TTC549 (cell line): Measurements from ENCODE around the gene CYTH1.

Experiments
- FAIRE-seq: peaks from 2 replicates; lab custom pipeline; 2012; peaks lifted over from hg19 to GRCh38; lab: Jason Lieb, UNC

Gene CYTH1

GRCh38 chr17:78734793-78735641 is 47.1 kb downstream of the CYTH1 start:
- FAIRE-seq, result no peak

- no peak for FAIRE-seq
These were observed 49.7 kb downstream of the CYTH1 start for GRCh38 chr17:78732354-78732753.

DNA sequence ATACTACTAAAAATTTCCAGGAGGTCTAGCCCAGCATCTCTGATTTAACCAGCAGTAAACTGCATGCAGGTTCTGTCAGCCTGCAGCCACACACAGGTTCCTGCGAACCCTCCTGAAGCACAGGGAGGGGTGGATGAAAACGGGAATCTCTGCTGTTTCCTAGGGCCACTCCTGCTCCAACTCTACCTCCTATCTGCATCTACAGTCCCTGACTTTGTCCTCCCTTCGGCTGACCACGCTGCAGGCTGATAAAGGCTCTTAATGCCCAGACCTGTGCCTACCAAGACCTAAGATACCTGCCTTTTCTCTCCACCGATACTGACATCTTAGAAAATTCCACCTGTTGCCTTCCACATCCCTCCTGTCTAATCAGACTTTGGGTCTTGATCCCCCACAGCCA is 50.2 kb downstream of the CYTH1 start:
- FAIRE-seq, result no peak

- FAIRE-seq, result no peak
These were observed 52.4 kb downstream of the CYTH1 start for GRCh38 chr17:78729641-78730040.

- no peak for FAIRE-seq
These were observed 53.6 kb downstream of the CYTH1 start for GRCh38 chr17:78728495-78728894.

DNA sequence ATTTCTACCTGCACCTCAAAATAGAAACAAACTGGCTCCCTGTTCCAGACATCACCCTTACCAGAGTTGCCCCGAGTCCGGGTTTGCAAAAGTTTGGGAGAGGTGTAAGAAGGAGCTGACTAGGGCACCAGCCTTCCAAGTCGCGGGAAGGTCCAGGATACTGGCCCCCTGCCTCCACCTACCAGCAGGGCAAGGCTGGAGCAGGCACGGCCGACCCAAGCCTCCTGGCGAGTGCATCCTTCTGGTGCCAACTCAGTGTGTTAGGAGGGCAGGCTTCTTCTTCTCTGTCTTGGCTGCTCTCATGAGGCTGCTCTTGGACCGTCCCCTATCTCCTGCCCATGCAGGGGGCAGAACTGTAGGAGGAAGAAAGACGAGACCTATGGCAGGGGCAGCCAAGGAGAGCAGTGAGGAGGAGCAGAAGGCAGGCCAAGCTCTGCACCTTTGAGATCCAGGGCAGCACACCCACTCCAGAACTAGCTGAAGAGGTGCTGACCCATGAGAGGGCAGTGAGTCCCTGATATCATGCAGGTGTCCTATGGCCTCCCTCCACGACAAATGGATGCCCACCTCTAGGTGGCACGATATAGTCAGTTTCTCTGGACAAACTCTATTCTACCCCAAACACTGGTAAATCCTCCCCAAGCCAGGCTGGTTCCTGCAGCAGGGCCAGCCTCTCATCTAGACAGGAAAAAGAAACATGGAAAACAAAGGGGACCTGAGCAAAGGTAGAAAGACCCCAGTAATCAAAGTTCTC is 54.4 kb downstream of the CYTH1 start:
- no peak for FAIRE-seq

DNA sequence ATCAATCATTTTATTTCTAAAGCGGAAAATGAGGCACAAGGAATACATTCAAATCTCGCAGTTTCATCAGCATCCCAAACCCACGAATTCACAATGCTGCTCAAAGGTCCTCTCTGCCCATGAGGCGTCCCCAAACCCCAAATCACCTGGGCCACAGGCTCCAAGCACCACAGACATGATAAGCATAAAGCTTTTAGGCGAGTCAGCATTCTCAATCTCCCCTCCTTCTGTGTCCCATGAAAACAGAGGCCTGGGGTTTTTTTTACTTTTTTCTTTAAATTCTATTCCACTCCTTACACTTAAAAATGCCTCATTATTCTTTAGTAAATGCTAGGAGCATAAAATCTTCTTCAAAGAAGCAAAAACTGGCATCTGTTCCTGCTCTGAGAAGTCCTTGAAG is 55.0 kb downstream of the CYTH1 start:
- no peak for FAIRE-seq

GRCh38 chr17:78726513-78726912 is 55.6 kb downstream of the CYTH1 start:
- no peak for FAIRE-seq

- FAIRE-seq, result no peak
These were observed 56.5 kb downstream of the CYTH1 start for GRCh38 chr17:78725448-78726021.

- FAIRE-seq, result no peak
These were observed 57.1 kb downstream of the CYTH1 start for GRCh38 chr17:78724999-78725398.

- FAIRE-seq, result no peak
These were observed 57.5 kb downstream of the CYTH1 start for GRCh38 chr17:78724544-78724943.

GRCh38 chr17:78723957-78724356 is 58.1 kb downstream of the CYTH1 start:
- FAIRE-seq, result no peak

DNA sequence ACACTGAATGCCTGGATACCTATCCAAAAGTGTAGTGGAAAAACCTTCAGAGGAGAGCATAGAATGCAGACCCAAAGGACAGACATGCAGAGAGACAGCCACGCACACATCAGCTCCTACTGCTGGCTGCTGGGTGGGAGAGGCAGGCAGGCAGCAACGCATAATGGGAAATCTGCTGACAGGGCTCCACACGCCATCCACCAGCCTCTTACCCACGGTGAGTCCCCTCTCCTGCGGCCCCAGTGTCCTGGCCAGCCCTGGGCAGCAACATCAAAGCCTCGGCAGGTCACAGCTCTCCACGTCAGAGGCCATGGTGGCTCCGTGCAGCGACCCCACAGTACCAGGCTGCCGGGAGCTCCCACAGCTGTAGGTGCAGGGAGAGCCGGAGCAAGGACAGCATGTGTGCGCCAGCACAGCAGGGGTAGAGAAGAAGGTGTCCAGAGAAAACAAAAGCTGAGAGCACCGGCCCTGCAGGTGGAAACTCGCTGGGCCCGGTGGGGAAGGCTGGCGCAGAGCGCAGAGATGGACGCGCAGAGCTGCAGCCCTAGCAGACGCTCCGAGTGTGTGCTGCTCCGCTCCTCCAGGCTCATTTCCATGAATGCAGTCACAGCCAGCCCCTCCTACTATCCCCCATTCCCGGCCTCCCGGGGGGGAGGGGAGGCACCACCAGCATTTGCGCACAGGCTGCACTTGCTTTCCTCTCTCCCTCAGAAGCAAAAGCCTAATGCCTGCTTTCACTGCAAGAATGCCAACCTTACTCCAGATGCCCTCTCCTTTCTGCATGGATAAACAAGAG is 58.9 kb downstream of the CYTH1 start:
- no peak for FAIRE-seq

- no peak for FAIRE-seq
These were observed 59.8 kb downstream of the CYTH1 start for GRCh38 chr17:78722246-78722761.

DNA sequence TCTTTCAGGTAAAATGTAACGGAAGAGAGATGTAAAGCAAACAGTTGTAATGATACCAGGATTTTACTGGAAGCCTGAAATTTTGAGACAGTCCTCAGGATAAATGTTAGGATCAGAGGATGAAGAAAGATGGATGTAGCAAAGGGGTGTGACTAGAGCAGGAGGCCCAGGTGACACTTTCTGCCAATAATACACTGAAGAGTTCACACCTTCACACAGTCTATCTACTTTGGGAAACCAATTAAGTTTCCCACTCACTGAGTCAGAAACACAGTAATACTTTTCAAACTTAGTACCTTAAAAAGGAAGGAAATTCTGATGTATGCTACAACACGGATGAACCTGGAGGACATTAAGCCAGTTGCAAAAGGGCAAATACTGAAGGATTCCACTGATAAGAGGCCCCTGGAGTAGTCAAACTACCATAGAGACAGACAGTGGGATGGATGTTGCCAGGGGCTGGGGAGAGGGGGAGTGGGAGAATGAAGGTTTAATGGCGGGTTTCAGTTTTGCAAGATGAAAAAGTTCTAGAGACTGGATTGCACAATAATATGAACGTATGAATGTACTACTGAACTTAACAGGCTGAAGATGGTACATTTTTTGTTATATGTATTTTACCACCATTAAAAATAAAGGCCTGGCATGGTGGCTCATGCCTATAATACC is 62.3 kb downstream of the CYTH1 start:
- FAIRE-seq, result no peak

DNA sequence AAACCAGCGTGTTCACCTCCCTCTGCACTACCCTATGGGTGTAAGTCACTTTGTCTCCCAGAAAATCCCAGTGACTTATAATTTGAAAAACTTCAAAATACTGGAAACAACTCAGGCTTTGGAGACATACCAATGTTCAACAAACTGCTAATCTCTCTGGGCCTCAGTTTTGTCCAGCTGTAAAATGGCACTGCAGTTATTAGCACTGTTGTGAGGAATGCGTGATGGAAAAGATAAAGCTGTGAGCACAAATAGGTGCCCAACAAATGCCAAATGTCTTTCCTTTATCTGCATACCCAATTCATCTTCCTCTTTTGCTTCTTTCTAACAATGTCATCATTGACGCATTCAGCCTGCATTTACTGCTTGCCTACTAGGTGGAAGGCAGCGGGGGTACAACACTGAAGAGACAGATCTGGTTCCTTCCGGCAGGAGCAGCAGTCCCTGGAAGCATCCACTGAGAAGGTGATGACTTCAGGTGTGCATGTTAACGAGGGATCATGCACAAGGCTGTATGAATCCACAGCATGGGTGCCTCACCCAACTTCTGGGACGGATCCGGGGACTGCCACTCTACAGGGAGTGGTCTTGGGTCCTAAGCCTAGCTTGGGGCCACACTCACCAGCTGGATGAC is 63.4 kb downstream of the CYTH1 start:
- no peak for FAIRE-seq

DNA sequence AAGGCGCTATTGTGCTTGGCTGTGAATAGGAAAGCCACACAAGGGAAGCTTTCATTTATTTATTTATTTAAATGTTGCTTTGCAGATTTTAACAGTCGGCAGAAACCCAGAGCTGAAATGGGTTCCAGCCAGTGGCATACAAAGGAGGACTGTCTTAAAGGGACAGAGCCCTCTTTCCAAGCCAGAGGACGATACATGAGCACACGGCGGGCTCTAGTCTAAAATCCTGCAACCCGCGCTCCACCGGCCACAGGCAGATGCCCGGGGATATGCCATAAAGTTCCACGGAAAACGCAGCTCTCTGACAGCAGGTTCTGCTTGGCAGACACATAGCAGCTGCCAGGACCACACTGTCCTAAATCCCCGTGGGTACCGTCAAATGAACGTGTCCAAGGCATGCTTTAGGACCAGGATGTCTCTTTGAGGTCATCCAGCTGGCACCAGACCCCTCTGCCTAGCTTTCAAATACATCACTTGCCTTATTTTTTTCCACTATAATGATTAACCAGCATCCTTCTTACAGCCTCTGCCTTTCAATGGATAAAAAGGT is 64.6 kb downstream of the CYTH1 start:
- no peak for FAIRE-seq

GRCh38 chr17:78716814-78717393 is 65.2 kb downstream of the CYTH1 start:
- FAIRE-seq, result no peak

GRCh38 chr17:78716292-78716691 is 65.8 kb downstream of the CYTH1 start:
- no peak for FAIRE-seq

DNA sequence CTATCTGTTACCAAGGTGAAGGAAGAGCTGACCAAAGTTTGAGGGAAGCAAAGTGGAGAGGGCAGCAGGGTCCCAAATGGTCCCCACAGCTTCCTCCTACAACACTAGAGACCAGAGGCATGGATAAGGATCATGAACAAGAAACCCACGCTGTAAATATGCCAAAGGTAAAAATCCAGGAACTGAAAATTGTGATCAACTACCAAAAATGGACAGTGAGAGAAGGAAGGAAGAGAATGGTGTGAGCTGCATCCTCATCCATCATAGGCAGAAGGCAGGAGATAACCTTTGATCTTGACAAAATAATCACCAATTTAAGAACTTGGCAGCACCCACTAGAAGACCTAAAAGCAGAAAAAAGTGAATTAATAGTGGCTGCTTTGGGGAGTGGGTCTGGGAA is 66.2 kb downstream of the CYTH1 start:
- FAIRE-seq, result no peak
